Stimulated activated CD4-positive, alpha-beta T cell treated with anti-CD3 and anti-CD28 coated beads, Interleukin-4, amount 100 ng/mL, for 4 hours (primary cell): ENCODE measurements around the gene IDUA.
A peak's percentile ranks its signal among the peaks of the same experiment; 100 is the strongest.
"Not testable (repeated sequence)": the region's sequence is repeated elsewhere in the genome, so short reads cannot be mapped to it uniquely, and the experiment has no call there.

Experiments
- DNase-seq, 2 experiments: peaks; one replicate each; pipeline ENCODE4 v3.0.0-alpha.2; 2020

IDUA gene

DNA sequence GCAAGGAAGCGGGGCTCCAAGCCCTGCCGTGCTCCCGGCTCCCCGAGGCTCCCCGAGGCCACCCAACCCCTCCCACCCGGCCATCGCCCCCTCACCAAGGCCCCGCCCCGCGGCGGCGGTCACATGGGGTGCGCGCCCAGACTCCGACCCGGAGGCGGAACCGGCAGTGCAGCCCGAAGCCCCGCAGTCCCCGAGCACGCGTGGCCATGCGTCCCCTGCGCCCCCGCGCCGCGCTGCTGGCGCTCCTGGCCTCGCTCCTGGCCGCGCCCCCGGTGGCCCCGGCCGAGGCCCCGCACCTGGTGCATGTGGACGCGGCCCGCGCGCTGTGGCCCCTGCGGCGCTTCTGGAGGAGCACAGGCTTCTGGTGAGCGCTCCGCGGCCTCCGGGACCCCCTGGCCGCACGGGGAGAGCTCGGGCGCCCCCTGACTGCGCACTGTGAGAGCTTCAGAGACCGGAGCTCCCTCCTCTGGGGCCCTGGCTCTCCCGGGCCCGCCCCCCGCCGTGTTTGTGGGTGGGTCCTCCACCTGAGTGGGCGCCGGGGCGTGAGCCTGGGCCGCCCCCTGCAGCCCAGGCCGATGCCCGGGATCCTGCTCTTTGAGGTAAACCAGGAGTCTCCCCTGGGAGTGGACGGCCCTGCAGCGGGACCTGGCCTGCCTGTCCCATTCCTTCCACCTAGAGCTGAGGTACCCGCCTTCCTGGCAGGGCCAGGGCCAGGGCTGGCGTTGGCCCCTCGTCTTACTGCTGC lies at the start of gene IDUA:
TSS of gene IDUA (plus strand) at position 166 of the 745 bp plus-strand sequence. CDS start at position 207, 41 bp downstream.
- peak; percentile 86 to 88 for DNase-seq

DNA sequence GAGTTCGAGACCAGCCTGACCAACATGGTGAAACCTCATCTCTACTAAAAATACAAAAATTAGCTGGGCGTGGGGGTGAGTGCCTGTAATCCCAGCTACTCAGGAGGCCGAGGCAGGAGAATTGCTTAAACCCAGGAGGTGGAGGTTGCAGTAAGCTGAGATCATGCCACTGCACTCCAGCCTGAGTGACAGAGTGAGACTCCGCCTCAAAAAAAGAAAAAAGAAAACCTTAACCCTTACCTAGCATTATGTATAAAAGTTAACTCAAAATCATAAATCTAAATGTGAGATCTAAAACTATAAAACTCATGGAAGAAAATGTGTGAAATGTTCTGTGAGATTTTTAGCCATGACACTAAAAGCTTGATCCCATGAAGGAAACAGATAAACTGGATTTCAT lies 47.3 kb upstream of the IDUA start:
- DNase-seq: not testable (repeated sequence)

DNA sequence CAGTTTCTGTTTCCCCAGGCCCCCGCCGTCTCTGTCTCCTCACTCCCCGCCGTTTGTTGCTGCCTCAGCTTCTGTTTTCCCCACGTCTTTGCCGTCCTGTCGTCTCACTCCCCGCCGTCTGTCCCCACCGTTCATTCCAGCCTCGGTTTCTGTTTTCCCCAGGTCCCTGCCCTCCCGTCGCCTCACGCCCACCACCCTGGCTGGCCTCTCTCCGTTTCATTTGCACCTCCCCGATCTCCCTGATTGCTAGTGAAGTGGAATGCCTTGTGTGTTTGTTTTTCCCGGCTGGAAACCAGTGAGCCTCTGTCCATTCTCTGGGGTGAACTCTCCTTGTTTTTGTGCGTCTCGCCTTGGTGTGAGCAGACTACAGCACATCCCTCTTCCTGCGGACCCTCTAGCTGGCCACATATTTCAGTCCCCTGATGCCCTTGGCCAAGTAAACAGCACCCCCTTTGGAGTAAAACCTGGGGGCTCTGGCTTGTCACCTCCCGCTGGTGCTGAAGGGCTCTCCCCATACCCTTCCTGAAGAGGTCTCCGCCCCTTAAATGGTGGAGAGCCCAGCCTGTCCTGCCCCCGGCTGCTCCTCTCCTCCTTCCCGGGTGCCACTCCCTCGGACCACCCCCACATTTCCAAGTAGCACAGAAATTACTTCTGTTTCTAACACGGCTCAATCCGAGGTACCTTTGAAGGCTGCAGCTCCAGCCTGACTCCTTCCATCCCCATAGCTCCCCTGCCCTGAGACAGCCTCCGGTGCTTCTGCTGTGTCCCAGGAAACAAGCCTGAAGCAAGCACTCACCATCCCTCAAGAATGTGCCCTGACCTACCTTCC lies 41.4 kb upstream of the IDUA start:
- no peak for DNase-seq

DNA sequence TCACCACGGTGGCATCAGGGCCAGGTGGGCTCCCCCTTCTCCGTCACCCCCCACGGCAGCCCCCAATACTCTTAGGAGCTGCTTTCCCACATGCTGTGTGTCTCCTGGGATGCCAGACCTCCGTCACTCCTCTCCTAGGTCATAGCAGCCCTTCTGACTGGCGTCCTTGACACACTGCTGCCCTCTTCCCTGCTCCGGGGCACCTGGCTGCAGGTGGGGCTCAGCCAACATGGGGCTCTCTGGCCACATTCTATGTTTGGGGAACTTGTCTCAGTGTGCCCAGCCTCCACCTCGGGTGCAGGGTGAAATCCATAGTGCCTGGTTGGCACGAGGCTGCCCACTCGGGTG lies 40.8 kb upstream of the IDUA start:
- DNase-seq: no peak

DNA sequence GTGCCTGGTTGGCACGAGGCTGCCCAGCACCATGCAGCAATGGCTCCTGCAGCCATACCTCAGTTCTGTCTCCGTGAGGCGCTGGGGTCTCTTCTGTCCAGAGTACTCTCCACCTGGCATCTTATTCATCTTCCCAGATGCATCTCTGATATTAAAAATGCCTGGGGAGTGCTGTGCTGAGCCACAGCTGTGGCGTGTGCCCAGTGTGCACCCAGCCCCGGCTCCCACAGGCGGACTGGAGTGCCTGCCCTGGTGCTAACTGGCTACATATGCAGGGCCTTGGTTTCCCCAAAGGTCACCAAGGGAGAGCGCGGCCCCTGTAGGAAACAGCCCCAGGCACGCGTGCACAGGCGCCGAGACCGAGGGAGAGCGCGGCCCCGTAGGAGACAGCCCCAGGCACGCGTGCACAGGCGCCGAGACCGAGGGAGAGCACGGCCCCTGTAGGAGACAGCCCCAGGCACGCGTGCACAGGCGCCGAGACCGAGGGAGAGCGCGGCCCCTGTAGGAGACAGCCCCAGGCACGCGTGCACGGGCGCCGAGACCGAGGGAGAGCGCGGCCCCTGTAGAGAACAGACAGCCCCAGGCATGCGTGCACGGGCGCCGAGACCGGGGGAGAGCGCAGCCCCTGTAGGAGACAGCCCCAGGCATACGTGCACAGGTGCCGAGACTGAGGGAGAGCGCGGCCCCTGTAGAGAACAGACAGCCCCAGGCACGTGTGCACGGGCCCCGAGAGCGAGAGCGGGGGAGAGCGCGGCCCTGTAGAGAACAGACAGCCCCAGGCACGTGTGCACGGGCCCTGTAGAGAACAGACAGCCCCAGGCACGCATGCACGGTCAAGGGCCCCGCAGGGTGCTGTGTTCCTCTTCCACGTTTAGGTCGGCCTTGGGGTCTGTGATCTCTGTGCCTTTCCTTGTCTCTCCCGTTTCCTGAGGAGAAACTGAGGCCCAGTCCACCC lies 40.0 kb upstream of the IDUA start:
- DNase-seq: no peak

DNA sequence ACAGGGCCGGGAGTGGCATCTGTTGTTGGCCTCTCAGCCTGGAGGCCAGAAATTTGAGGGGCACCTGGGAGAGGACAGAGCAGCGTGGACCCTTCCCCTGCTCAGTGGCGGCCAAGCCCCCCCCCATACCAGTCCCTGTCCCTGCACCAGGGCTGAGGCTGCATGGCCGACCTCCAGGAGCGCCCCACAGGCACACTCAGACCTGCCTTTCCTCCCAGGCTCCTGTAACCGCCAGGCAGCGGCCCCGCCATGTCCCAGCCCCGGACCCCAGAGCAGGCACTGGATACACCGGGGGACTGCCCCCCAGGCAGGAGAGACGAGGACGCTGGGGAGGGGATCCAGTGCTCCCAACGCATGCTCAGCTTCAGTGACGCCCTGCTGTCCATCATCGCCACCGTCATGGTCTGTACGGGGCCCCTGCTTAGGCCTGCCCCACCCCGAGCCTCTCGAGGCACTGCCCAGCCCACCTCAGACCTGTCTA lies 39.3 kb upstream of the IDUA start:
- no peak for DNase-seq

DNA sequence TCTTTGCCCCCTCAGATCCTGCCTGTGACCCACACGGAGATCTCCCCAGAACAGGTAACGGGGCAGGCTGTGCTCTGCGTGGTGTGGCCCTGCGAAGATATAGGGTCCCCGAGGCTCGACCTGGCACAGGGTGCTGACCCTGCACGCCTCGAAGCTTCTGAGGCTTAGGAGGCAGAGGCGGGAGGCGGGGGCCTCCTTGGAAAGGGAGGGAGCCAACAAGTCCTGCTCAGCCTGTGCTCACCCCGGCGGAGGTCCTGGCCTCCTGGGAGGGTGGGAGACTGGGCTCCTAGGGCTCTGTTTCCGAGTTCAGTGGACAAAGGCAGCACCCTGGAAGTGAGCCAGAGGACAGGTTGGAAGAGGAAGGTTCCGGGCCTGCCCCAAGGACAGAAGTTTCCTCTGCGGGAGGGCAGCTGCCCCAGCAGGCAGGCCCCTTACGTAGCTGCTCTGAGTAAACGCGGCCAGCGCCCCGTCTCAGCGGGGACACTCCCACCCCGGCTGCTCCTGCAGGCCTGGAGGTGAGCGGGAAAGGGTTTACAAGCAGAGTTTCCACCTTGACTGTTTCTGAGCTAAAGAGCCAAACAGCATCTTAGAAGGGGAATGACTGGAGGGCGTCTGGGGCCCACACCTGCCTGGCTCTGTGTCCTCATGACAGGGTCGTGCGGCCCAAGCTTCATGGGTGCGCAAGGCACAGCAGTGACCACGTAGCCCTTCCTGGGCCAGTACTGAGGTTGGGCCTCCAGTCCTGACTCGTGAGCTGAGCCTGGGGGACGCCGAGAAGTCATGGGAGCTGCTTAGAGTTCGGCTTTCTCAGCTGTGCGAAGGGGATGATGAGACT lies 38.5 kb upstream of the IDUA start:
- DNase-seq: no peak

DNA sequence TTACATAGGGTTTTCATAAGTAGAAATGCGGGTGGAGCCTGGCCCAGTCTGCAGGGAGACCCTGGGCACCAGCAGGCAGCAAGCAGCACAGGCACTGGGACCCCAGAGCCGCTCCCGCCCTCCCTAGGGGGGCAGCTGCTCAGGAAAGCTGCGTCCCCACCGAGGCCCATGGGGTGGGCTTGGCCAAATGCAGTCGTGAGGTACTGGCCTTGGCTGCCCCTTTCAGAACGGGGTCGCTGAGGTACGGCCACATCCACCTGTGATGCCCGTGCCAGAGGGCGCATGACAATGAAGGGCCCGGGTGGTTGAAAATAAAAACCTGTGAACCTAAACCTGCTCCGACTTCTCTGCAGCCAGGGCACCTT lies 37.9 kb upstream of the IDUA start:
- DNase-seq: no peak

DNA sequence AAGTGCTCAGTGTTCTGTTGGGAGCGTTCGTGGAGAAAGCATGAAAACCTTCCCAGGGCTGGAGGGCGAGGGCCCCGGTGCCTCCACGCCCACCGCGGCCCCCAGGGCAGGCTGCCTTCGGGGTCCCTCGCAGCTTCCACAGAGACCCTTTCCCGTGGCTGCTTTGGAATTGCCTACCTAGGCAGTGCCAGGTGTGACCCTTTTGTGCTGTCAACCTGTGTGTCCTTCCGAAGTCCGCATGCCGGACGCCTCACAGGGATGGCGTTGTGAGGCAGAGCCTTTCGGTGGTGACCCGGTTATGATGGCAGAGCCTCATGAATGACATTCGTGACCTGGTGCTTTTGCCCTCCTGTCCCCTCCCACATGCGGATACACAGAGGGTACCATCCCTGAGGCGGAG lies 37.2 kb upstream of the IDUA start:
- DNase-seq: no peak

DNA sequence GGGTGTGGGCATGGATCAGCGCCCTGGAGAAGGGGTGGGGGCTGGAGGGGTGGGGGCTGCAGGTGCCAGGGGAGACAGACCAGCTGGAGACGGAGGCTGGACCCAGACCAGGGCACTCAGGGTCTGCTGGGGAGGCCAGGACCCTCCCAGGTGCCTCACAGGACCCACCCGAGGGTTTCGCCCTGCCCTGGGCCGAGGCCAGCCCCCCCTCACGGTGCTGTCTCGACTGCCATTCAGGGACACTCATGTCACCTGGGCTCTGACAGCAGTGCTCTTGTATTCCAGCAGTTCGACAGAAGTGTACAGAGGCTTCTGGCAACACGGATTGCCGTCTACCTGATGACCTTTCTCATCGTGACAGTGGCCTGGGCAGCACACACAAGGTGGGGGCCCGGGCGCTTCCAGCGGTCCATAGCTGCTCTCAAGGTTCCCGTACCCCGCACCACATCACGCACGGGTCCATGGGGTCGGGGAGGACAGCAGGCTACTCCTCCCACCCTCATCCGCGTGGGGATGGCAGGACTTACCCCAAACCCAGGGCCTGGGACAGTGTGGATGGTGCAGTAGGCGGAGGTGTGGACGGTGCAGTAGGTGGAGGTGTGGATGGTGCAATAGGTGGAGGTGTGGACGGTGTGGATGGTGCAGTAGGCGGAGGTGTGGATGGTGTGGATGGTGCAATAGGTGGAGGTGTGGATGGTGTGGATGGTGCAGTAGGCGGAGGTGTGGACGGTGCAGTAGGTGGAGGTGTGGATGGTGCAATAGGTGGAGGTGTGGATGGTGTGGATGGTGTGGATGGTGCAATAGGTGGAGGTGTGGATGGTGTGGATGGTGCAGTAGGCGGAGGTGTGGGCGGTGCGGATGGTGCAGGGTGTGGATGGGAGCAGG lies 36.5 kb upstream of the IDUA start:
- no peak for DNase-seq

DNA sequence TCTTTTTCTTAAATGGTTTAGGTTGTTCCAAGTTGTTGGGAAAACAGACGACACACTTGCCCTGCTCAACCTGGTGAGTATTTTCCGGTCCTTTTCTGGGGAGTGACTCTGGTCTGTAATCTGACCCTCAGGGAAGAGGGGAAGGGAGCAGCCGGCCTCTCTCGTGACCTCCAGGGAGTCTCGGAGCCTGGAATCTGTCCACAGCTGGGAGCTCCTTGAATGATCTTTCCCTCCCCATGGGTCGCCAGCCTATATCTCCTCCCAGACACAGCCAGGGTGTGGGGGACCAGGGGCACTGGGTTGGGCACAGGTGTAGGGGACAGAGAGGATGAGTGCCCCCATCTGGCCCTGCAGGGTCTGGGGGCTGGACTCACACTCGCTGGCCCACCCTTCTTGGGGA lies 35.7 kb upstream of the IDUA start:
- no peak for DNase-seq

DNA sequence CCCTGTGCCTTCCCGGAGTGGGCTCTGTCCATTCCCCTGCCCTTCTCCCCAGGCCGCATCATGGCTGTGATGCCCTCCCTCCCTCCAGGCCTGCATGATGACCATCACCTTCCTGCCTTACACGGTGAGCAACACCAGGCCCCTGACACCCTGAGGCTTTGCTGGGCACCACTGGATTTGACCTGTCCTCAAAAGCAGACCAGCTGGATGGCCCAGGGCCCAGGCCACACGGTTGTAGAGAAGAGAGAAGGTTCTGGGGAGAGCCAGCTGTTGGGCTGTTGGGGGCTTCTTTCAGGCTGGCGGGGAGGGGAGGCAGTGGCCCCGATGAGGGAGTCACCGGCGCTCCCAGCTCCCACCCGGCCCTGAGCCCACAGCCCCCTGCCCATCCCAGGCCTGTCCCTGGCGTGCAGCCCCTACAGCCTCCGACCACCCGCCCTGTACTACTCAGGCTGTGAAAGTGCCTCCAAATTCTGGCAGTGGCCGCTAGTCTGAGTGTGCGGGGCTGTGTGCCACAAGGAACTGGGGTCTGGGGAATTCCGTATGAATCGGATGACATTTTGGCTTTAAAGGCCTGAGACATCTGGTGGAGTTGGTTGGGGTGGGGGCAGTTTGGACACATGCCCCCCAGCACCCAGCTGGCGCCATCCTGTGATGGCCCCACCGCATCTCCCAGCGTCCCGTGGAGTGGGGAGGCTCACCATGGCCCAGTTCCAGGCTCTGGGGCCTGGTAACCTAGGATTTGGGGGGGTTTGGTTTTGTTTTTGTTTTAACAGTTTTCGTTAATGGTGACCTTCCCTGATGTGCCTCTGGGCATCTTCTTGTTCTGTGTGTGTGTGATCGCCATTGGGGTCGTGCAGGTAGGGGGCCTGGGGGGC lies 35.0 kb upstream of the IDUA start:
- DNase-seq: no peak

DNA sequence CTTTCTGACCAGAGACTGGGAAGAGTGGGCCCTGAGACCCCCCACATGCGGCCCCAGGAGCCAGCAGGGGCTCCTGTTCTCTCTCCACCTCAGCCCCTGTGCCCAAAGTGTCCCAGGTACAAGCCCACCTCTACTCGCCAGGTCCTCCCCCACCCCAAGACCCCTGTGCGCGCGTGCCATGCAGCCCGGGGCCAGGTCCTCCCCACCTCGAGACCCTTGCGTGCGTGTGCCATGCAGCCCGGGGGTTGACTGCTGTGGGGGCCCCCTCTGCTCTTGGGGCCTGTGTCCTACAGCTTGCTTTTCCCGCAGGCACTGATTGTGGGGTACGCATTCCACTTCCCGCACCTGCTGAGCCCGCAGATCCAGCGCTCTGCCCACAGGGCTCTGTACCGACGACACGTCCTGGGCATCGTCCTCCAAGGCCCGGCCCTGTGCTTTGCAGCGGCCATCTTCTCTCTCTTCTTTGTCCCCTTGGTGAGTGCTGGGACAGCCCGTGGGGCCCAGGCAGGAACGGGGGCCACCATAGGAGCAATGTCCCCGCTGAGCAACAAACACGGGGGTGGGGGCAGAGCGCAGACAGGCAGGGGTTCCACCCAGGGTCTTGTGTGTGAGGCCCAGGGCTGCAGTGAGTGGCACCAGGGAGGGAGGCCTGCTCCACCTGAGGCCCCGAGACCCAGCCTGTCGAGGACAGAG lies 33.8 kb upstream of the IDUA start:
- no peak for DNase-seq

DNA sequence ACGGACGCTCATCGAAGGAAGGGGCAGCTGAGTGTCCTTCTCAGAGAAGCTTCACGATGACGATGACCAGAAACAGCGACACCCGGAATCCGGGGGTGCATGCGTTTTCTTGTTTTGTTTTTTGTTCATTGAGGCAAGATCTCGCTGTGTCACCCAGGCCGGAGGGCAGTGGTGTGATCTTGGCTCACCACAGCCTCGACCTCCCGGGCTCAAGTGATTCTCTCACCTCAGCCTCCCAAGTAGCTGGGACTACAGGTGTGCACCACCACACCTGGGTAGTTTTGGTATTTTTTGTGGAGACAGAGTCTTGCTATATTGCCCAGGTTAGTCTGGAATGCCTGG lies 33.3 kb upstream of the IDUA start:
- DNase-seq: no peak

DNA sequence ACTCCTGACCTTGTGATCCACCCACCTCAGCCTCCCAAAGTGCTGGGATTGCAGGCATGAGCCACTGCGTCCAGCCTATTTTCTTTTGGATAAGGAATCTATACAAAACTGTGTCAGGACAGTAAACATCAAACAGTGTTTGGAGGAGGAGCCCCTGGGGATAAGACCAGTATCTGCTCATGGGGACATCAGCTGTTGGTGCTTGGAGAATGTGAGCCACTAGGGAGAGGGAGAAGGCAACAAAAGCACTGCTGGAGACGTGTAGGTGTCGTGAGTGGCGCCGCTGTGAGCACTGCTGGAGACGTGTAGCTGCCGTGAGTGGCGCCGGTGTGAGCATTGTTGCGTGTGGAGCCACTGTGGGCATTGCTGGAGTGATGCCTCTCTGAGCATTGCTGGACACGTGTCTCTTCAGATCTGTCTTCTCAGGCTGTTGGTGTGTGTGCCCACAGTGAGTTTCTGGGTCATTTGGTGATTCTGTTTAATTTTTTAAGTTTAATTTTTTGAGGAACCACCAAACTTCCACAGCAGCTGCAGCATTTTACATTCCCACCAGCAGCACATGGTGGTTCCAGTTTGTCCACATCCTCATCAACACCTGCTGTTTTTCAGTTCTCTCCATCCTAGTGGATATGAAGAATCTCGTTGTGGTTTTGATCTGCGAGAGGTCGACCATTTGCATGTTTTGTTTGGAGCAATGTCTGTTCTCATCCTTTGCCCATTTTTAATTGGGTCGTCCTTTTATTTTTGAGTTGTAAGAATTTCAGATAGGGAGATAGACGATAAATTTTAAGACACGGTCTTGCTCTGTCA lies 32.4 kb upstream of the IDUA start:
- no peak for DNase-seq

DNA sequence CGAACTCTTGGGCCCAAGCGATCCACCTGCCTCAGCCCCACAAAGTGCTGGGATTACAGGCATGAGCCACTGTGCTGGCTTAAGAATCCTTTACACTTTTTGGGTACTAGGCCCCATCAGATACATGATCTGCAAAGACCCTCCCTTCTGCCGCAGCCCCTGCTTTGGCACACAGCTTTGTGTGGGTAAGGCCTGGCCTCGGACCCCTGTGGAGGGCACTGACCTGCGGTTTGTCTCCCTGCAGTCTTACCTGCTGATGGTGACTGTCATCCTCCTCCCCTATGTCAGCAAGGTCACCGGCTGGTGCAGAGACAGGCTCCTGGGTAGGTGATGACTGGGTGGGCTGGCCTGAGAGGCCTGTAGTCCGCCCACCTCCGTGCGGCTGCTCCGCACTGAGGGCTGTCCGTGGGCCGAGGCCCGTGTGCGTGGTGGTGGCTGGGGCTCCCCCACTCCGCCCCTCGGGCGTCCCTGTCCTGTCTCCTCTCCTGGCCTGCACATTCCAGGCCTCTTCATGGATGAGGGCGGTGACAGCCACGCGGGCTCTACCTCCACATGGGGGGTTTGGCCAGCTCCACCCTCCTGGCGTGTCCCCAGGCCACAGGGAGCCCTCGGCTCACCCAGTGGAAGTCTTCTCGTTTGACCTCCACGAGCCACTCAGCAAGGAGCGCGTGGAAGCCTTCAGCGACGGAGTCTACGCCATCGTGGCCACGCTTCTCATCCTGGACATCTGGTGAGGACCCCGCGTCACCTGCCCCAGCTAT lies 31.5 kb upstream of the IDUA start:
- no peak for DNase-seq

DNA sequence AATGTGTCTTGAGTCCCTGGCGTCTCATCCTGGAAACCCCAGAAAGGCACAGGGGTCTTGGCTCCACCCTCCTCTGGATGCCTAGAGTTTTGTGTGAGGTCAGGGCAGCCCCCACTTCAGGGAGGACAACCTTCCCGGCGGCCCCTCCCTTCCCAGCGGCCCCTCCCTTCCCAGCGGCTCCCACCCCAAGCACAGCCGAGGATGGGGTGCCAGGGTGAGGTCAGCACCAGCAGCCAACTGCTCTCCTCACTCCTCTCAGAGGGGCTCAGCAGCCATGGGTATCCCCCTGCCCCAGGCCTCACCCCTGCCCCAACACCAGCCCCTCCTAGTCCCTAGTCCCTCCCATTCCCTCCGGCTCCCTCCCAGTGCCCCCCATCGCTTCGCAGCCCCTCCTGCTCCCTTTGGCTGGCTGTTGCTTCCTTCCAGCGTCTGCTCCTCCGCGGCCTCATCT lies 30.9 kb upstream of the IDUA start:
- no peak for DNase-seq
